Glutamatergic neuron (in vitro differentiated cells): ENCODE data around the gene ASPN. TPM values are rescaled to one million over a fixed set of nuclear protein-coding genes. Genes with fewer than 3 reads are reported as not detected.

Experiments used
- DNase-seq: peaks from one replicate; pipeline ENCODE4 v3.0.0; 2022
- H3K27ac Mint-ChIP-seq: one replicate; pipeline ENCODE4 v1.8.0; 2020; ENCODE audit warnings: mild to moderate bottlenecking, mixed read lengths, inconsistent platforms; ENCODE audit not compliant: unreplicated experiment
- H3K27me3 Mint-ChIP-seq: one replicate; pipeline ENCODE4 v1.8.0; 2020; ENCODE audit warnings: mild to moderate bottlenecking, moderate library complexity, mixed read lengths, inconsistent platforms; ENCODE audit not compliant: unreplicated experiment
- H3K36me3 Mint-ChIP-seq: one replicate; pipeline ENCODE4 v1.8.0; 2020; ENCODE audit warnings: mild to moderate bottlenecking, mixed read lengths, inconsistent platforms; ENCODE audit not compliant: unreplicated experiment
- H3K4me1 Mint-ChIP-seq: one replicate; pipeline ENCODE4 v1.8.0; 2020; ENCODE audit warnings: mild to moderate bottlenecking, low read depth, mixed read lengths, inconsistent platforms; ENCODE audit not compliant: unreplicated experiment
- H3K4me3 Mint-ChIP-seq: one replicate; pipeline ENCODE4 v1.8.0; 2020; ENCODE audit warnings: mild to moderate bottlenecking, mixed read lengths, inconsistent platforms; ENCODE audit not compliant: unreplicated experiment
- H3K9me3 Mint-ChIP-seq: one replicate; pipeline ENCODE4 v1.8.0; 2020; ENCODE audit warnings: mild to moderate bottlenecking, moderate library complexity, mixed read lengths, inconsistent platforms; ENCODE audit not compliant: unreplicated experiment
- CTCF ChIP-seq: fragments of 200-600 bp; sonication (generic); IDR thresholded peaks from one replicate; pipeline ENCODE4 v1.5.0; 2021; ENCODE audit not compliant: partially characterized antibody, unreplicated experiment
- total RNA-seq: library from RNA; stranded (reverse); fragmentation: NEBNext Ultra II Directional; extraction: Animal tissue kit (Norgen Biotek cat#: 25700); gene quantifications from one replicate; pipeline ENCODE4 v1.2.1, GENCODE V29; 2021; ENCODE audit not compliant: unreplicated experiment

The ASPN gene
- total RNA-seq, 1 donor from 2014 or later = not detected

- no peak overlapping the region for H3K27ac Mint-ChIP-seq
- no peaks in the 10 kb centered on the region for H3K4me1 Mint-ChIP-seq
- no peaks in the 10 kb centered on the region for H3K9me3 Mint-ChIP-seq
- H3K4me3 Mint-ChIP-seq = no peak overlapping the region
- no peaks in the 10 kb centered on the region for H3K36me3 Mint-ChIP-seq
- no peaks in the 10 kb centered on the region for H3K27me3 Mint-ChIP-seq
- no peak for DNase-seq
- no peak for TF ChIP-seq CTCF
These were observed 27.1 kb downstream of the ASPN start for GRCh38 chr9:92455217-92455616.

- no peaks in the 10 kb centered on the region for H3K9me3 Mint-ChIP-seq
- no peaks in the 10 kb centered on the region for H3K36me3 Mint-ChIP-seq
- no peaks in the 10 kb centered on the region for H3K27me3 Mint-ChIP-seq
- DNase-seq = no peak
- no peak for TF ChIP-seq CTCF
- no peaks in the 10 kb centered on the region for H3K4me1 Mint-ChIP-seq
- H3K27ac Mint-ChIP-seq = no peak overlapping the region
- H3K4me3 Mint-ChIP-seq = no peak overlapping the region
These were observed 35.8 kb downstream of the ASPN start for GRCh38 chr9:92446536-92446935.

GRCh38 chr9:92444841-92445240, 37.5 kb downstream of the ASPN start:
- TF ChIP-seq CTCF = no peak
- Mint-ChIP-seq H3K4me3 (no peak overlapping the region), H3K27ac (no peak overlapping the region), H3K9me3 (no peaks in the 10 kb centered on the region), H3K27me3 (no peaks in the 10 kb centered on the region), H3K36me3 (no peaks in the 10 kb centered on the region), H3K4me1 (no peaks in the 10 kb centered on the region)
- no peak for DNase-seq

GRCh38 chr9:92440751-92441046, 41.6 kb downstream of the ASPN start:
- no peak for DNase-seq
- H3K9me3 Mint-ChIP-seq = no peaks in the 10 kb centered on the region
- H3K27ac Mint-ChIP-seq = no peak overlapping the region
- no peak overlapping the region for H3K4me3 Mint-ChIP-seq
- H3K4me1 Mint-ChIP-seq = no peaks in the 10 kb centered on the region
- H3K27me3 Mint-ChIP-seq = no peaks in the 10 kb centered on the region
- TF ChIP-seq CTCF = no peak
- H3K36me3 Mint-ChIP-seq = no peaks in the 10 kb centered on the region

- Mint-ChIP-seq H3K27me3 (no peaks in the 10 kb centered on the region), H3K27ac (no peak overlapping the region), H3K9me3 (no peaks in the 10 kb centered on the region), H3K4me3 (no peak overlapping the region), H3K36me3 (no peaks in the 10 kb centered on the region), H3K4me1 (no peaks in the 10 kb centered on the region)
- TF ChIP-seq CTCF = no peak
- no peak for DNase-seq
These were observed 42.2 kb downstream of the ASPN start for GRCh38 chr9:92439921-92440750.
